H1 (cell line): ENCODE results near the gene PMM2. TPM values are rescaled to one million over a fixed set of nuclear protein-coding genes. Genes with fewer than 3 reads are reported as not detected.

ENCODE experiments used
- CHD7 ChIP-seq: fragments of 300-600 bp; sonication (generic); IDR thresholded peaks from 2 replicates; pipeline ENCODE4 v1.7.1; 2012; ENCODE audit warnings: low read length, moderate library complexity, mild to moderate bottlenecking, inconsistent platforms; ENCODE audit not compliant: insufficient replicate concordance
- RAD21 ChIP-seq, 2 experiments: IDR thresholded peaks in 1 of 2; conservative IDR thresholded peaks in 1 of 2; 2 replicates each; pipeline ENCODE4 v1.6.1; 2011; ENCODE audit warnings: low read depth in 2 of 2, low read length in 2 of 2, improper control_type of control experiment in 1 of 2, inconsistent platforms in 1 of 2, mild to moderate bottlenecking in 1 of 2, moderate library complexity in 1 of 2
- polyA plus RNA-seq, 7 experiments: library from polyadenylated mRNA; depleted of rRNA in 3 of 7; stranded (reverse) in 5 of 7; unstranded in 2 of 7; fragments of >200 nt in 5 of 7; fragments of 200-250 nt in 2 of 7; gene quantifications; 1 replicate in 5 of 7; 2 replicates in 1 of 7; 4 replicates in 1 of 7; pipeline versions ENCODE4 v1.2.1 to v1.2.3, GENCODE V29; 2011 to 2013; ENCODE audit warnings: missing spikeins in 2 of 7, mixed read lengths in 2 of 7
- total RNA-seq: library from RNA; stranded (reverse); fragmentation: NEBNext Ultra II Directional; extraction: Animal tissue kit (Norgen Biotek cat#: 25700); gene quantifications from 2 replicates; pipeline ENCODE4 v1.2.1, GENCODE V29; 2021
- TF ChIP-seq, protein P1 (sequence below): IDR thresholded peaks from 2 replicates; pipeline ENCODE4 v1.6.1; 2011; ENCODE audit warnings: low read depth, mild to moderate bottlenecking, low read length; ENCODE audit not compliant: insufficient read depth

The PMM2 gene
- total and polyA plus RNA-seq, 2 of the 8 experiments (the other 6 are each of a cell fraction or from before 2014, with no cell fraction given), result 26.2 to 49.4 TPM

GRCh38 chr16:8760021-8760420 is 37.6 kb upstream of the PMM2 start (continued):
- TF ChIP-seq RAD21 (IDR thresholded peaks at IDR 0.05 in 1 of 2, conservative IDR thresholded peaks at IDR 0.05 in 1 of 2; ENCODE audit: low read depth in 2 of 2, low read length in 2 of 2) (no peak), CHD7 (no peak)
- TF ChIP-seq, protein P1, sequence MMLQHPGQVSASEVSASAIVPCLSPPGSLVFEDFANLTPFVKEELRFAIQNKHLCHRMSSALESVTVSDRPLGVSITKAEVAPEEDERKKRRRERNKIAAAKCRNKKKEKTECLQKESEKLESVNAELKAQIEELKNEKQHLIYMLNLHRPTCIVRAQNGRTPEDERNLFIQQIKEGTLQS, result no peak
